ENCODE measurements around the gene LAMC1. TPM values are rescaled to one million over a fixed set of nuclear protein-coding genes. Genes with fewer than 3 reads are reported as not detected.

LAMC1 gene
- total and polyA plus RNA-seq, 2 of the 4 experiments (the other 2 are of a cell fraction), result 249 to 394 TPM

DNA sequence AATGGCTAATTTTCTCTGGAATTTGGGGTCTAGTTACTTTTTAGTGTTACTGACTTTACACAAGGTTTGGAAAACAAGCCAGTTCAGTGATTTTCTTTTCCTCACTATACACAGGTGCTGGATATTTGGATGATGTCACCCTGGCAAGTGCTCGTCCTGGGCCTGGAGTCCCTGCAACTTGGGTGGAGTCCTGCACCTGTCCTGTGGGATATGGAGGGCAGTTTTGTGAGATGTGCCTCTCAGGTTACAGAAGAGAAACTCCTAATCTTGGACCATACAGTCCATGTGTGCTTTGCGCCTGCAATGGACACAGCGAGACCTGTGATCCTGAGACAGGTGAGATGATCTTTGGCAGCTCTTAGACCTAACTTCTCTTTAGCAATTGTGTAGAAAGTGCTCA lies 98.4 kb downstream of the LAMC1 start:
- no peak overlapping the region for H3K4me2 ChIP-seq (ENCODE audit: low read depth, low read length)
- intact Hi-C loops (cut with micrococcal nuclease), result loop anchor here (10.0 kb wide), 1 partner anchor 237 kb away; no protein-coding TSS in a partner anchor

More for the DNA sequence above, 98.4 kb downstream of the LAMC1 start:
- BruUV-seq (replicated peaks), result TSS peak; percentile 60
- Histone ChIP-seq H3K27ac (ENCODE audit: insufficient read depth, low read length) (no peak overlapping the region), H2AK5ac (ENCODE audit: low read depth, low read length) (no peak overlapping the region), H3K9me3 (ENCODE audit: control insufficient read depth, insufficient read depth, low read length) (no peaks in the 10 kb centered on the region), H3K4ac (ENCODE audit: low read depth, low read length) (no peak overlapping the region), H3K56ac (ENCODE audit: extremely low read depth, insufficient read depth, low read length) (no peak overlapping the region), H2AK9ac (replicated peaks; ENCODE audit: low read depth, low read length, poor library complexity) (no peak overlapping the region), H4K91ac (ENCODE audit: insufficient read depth, low read depth, low read length) (no peak overlapping the region), H3K14ac (replicated peaks; ENCODE audit: low read depth, low read length) (no peak overlapping the region), H3K4me1 (ENCODE audit: control insufficient read depth, insufficient read depth, low read length) (peaks cover 8% of the 10 kb centered on the region), H3K4me3 (ENCODE audit: insufficient read depth, low read depth, low read length) (no peak overlapping the region), H3K23ac (ENCODE audit: low read depth, low read length) (no peak overlapping the region), H4K8ac (ENCODE audit: low read depth in 2 of 2, low read length in 2 of 2) (no peak overlapping the region), H3K79me1 (ENCODE audit: low read depth in 1 of 2, low read length in 2 of 2) (peaks cover 13 to 57% of the 10 kb centered on the region in 2 experiments), H2AFZ (replicated peaks; ENCODE audit: low read length, poor library complexity) (no peak overlapping the region), H2BK5ac (ENCODE audit: low read depth, low read length, poor library complexity, severe bottlenecking) (no peak overlapping the region), H3K9ac (ENCODE audit: low read depth, low read length) (no peak overlapping the region), H3K27me3 (ENCODE audit: control insufficient read depth, insufficient read depth, low read length) (no peaks in the 10 kb centered on the region), H2BK15ac (ENCODE audit: low read depth, low read length) (no peak overlapping the region), H3K18ac (ENCODE audit: low read depth, low read length) (no peak overlapping the region), H3K36me3 (ENCODE audit: control insufficient read depth, insufficient read depth, low read length) (peaks cover 52% of the 10 kb centered on the region), H2BK120ac (ENCODE audit: low read depth, low read length) (no peak overlapping the region), H2BK20ac (ENCODE audit: low read depth, low read length) (no peak overlapping the region), H3K9me1 (ENCODE audit: insufficient read depth, low read length) (peaks cover 28% of the 10 kb centered on the region), H4K5ac (ENCODE audit: low read depth, low read length) (no peak overlapping the region), H4K20me1 (ENCODE audit: insufficient read depth, low read length) (peaks cover 15% of the 10 kb centered on the region; the same call in 1 of the 2 replicates)
- CTCF ChIA-PET, result no interaction called here
- DNase-seq (no peak), ATAC-seq (ENCODE audit: low read depth) (no peak)
- no CpG with 5 or more reads among the region's 3 CpGs for WGBS, 2 experiments (ENCODE audit: extremely low coverage in 2 of 2, insufficient read length in 1 of 2)
- POLR2A ChIA-PET (ENCODE audit: unreplicated experiment), result no interaction called here
- in situ Hi-C loops (cut with MboI; ENCODE audit: low sequenced_read_pairs), result loop anchor here (25.0 kb wide), 1 partner anchor 159 kb away; the partner anchor contains the start of gene SHCBP1L
- TF ChIP-seq MAFK (IDR thresholded peaks at IDR 0.05; ENCODE audit: low read depth, low read length) (no peak), FOS (IDR thresholded peaks at IDR 0.05; ENCODE audit: low read depth, low read length) (no peak), CHD1 (IDR thresholded peaks at IDR 0.05; ENCODE audit: low read depth, low read length) (no peak), BHLHE40 (IDR thresholded peaks at IDR 0.05; ENCODE audit: low read depth, low read length) (no peak), CEBPB (IDR thresholded peaks at IDR 0.05; ENCODE audit: low read depth, low read length) (no peak), NFE2L2 (IDR thresholded peaks at IDR 0.05; ENCODE audit: low read depth, low read length) (no peak), SMC3 (IDR thresholded peaks at IDR 0.05; ENCODE audit: low read depth, low read length) (no peak)
- TF ChIP-seq, protein P1, sequence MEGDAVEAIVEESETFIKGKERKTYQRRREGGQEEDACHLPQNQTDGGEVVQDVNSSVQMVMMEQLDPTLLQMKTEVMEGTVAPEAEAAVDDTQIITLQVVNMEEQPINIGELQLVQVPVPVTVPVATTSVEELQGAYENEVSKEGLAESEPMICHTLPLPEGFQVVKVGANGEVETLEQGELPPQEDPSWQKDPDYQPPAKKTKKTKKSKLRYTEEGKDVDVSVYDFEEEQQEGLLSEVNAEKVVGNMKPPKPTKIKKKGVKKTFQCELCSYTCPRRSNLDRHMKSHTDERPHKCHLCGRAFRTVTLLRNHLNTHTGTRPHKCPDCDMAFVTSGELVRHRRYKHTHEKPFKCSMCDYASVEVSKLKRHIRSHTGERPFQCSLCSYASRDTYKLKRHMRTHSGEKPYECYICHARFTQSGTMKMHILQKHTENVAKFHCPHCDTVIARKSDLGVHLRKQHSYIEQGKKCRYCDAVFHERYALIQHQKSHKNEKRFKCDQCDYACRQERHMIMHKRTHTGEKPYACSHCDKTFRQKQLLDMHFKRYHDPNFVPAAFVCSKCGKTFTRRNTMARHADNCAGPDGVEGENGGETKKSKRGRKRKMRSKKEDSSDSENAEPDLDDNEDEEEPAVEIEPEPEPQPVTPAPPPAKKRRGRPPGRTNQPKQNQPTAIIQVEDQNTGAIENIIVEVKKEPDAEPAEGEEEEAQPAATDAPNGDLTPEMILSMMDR (conservative IDR thresholded peaks at IDR 0.05; ENCODE audit: low read depth, low read length), result no peak
- TF ChIP-seq, protein P2, sequence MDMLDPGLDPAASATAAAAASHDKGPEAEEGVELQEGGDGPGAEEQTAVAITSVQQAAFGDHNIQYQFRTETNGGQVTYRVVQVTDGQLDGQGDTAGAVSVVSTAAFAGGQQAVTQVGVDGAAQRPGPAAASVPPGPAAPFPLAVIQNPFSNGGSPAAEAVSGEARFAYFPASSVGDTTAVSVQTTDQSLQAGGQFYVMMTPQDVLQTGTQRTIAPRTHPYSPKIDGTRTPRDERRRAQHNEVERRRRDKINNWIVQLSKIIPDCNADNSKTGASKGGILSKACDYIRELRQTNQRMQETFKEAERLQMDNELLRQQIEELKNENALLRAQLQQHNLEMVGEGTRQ (IDR thresholded peaks at IDR 0.05; ENCODE audit: low read depth, low read length), result no peak
- dilution Hi-C loops (cut with HindIII; ENCODE audit: low sequenced_read_pairs, unreplicated experiment), result no loop called here

Data from IMR-90 (cell line).